Purkinje cell (primary cell): ENCODE data around the gene NOP10. TPM values are rescaled to one million over a fixed set of nuclear protein-coding genes. Genes with fewer than 3 reads are reported as not detected.

Source experiments
- polyA plus RNA-seq: library from polyadenylated mRNA; unstranded; fragments of >200 nt; fragmentation: Nextera tagmentation; gene quantifications from 2 replicates; pipeline ENCODE4 v1.2.1, GENCODE V29; 2014

NOP10 gene
- 798 and 887 TPM in 2 replicates for polyA plus RNA-seq

GRCh38 chr15:34342737-34343575 is at the start of gene NOP10, which contains the start of gene NUTM1:
Gene NOP10 (minus strand): TSS chr15:34343136. CDS start chr15:34343073, 63 bp downstream.
Gene NUTM1 (plus strand): TSS chr15:34343315. CDS start chr15:34343697, 382 bp downstream.

GRCh38 chr15:34367101-34368081 is 24.5 kb upstream of the NOP10 start, which contains the start of gene LPCAT4:
Gene LPCAT4 (minus strand): TSS chr15:34367196. CDS start chr15:34367100, 96 bp downstream.

GRCh38 chr15:34337557-34338306 is 5.2 kb downstream of the NOP10 start, which contains the start of gene SLC12A6:
Gene SLC12A6 (minus strand): TSS chr15:34337781. CDS start chr15:34336680, 1,101 bp downstream.

Other genes with a start within 250 kb of the NOP10 start
- gene EMC7, start 241.3 kb downstream of the NOP10 start, polyA plus RNA-seq: 280 and 322 TPM in 2 replicates
- 1.9 and 2.9 TPM in 2 replicates for gene PGBD4, start 241.1 kb downstream of the NOP10 start, polyA plus RNA-seq
- 26.5 and 30.7 TPM in 2 replicates for gene KATNBL1, start 133.0 kb downstream of the NOP10 start, polyA plus RNA-seq
- gene EMC4, start 118.1 kb downstream of the NOP10 start, polyA plus RNA-seq: 448 and 455 TPM in 2 replicates
- 4.4 and 8.1 TPM in 2 replicates for gene SLC12A6, start 5.4 kb downstream of the NOP10 start, polyA plus RNA-seq
- not detected in 2 replicates for gene NUTM1, start 179 bp upstream of the NOP10 start, polyA plus RNA-seq
- gene LPCAT4, start 24.1 kb upstream of the NOP10 start, polyA plus RNA-seq: 376 and 516 TPM in 2 replicates
- gene GOLGA8A, start 94.7 kb upstream of the NOP10 start, polyA plus RNA-seq: 32.5 and 35.7 TPM in 2 replicates
- gene GOLGA8B, start 240.5 kb upstream of the NOP10 start, polyA plus RNA-seq: 27.0 and 28.1 TPM in 2 replicates